ENCODE data around the gene FAM229A.

- TF ChIP-seq CTCF (IDR thresholded peaks at IDR 0.05) (no peak), POLR2A (IDR thresholded peaks at IDR 0.05) (no peak), POLR2AphosphoS5 (IDR thresholded peaks at IDR 0.05; ENCODE audit: insufficient read depth in 1 of 2, low read depth in 1 of 2) (no peak)
Observed at GRCh38 chr1:32327204-32327603, 35.1 kb downstream of the FAM229A start.
